ENCODE measurements around the gene SSBP3. TPM values are rescaled to one million over a fixed set of nuclear protein-coding genes. Genes with fewer than 3 reads are reported as not detected.
"Not testable (repeated sequence)": the region's sequence is repeated elsewhere in the genome, so short reads cannot be mapped to it uniquely, and the experiment has no call there.

The SSBP3 gene
- total RNA-seq = 10 to 100 TPM; 19.0 to 35.2 (median 33.4) TPM

DNA sequence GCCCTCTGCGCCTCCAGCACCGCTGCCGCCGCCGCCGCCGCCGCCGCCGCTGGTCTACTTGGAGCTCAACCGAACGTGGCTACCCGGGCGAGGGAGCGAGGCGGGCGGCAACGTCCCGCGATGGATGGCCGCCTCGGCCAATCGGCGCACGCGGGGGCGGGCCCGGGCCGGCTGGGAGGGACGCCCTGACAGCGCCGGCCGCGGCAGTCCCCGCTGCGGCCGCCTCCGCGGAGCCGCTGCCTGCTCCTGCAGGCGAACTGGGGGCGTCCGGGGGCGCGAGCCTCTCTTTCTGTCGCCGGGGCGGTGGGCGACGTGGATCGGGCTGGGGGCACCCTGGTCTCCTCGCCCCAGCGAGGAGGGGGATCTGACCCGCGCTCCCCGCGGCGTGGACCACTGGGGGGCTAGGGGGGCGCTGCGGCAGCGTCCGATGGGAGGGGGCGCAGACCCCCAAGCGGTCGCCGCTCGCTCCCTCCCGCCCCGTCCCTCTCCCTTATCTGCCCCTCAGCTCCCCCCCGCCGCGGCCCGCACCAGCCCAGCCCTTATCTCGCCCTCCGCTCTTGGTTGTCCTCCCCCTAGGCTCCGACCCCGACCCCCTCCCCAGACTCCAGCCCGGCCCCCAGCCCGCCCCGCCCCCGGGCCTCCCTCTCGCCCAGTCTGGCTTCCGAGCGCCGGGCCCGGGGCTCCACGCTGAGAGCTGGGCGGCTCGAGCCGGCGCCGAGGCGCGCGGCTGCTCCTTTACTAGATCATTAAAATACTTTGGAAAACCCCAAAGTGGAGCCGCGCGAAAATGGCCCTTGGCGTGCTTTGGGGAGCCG, at the start of gene SSBP3:
Gene SSBP3, minus strand, starts transcription at position 56 of the 815 bp plus-strand sequence.
- Histone ChIP-seq H3K4me1 (peaks cover 0 to 61% (median 8%) of the 10 kb centered on the region in 4 donors), H3K27me3 (no peaks in the 10 kb centered on the region), H3K4me3 (peak within 1 kb of the TSS; percentile 91 to 97 (median 96)), H3K9me3 (no peaks in the 10 kb centered on the region), H3K27ac (peak within 1 kb of the TSS; percentile 85 to 97 (median 96)), H3K36me3 (peaks cover 0 to 8% (median 0%) of the 10 kb centered on the region in 3 donors)
- TF ChIP-seq, protein P1, sequence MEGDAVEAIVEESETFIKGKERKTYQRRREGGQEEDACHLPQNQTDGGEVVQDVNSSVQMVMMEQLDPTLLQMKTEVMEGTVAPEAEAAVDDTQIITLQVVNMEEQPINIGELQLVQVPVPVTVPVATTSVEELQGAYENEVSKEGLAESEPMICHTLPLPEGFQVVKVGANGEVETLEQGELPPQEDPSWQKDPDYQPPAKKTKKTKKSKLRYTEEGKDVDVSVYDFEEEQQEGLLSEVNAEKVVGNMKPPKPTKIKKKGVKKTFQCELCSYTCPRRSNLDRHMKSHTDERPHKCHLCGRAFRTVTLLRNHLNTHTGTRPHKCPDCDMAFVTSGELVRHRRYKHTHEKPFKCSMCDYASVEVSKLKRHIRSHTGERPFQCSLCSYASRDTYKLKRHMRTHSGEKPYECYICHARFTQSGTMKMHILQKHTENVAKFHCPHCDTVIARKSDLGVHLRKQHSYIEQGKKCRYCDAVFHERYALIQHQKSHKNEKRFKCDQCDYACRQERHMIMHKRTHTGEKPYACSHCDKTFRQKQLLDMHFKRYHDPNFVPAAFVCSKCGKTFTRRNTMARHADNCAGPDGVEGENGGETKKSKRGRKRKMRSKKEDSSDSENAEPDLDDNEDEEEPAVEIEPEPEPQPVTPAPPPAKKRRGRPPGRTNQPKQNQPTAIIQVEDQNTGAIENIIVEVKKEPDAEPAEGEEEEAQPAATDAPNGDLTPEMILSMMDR (IDR thresholded peaks at IDR 0.05) = peak in 3 of 6 experiments; percentile 26 to 33 (median 26)
- TF ChIP-seq POLR2A (IDR thresholded peaks at IDR 0.05) = peak; percentile 62 to 92
- peak; percentile 86 to 97 (median 96) for DNase-seq

DNA sequence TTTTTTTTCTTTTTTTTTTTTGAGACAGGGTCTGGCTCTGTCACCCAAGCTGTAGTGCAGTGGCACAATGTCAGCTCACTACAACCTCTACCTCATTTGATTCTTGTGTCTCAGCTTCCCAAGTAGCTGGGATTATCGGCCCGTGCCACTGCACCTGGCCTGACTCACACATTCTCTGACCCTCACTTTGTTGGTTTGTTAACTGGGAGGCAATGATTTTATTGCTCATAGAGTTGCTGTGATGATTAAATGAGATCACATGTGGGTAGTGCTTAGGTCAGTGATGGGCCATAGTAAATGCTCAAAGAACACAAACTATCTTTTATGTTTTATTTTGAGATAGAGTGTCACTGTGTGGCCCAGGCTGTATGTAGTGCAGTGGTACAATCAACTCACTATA, 47.3 kb upstream of the SSBP3 start:
- no peaks in the 10 kb centered on the region for H3K4me1 ChIP-seq
- TF ChIP-seq, protein P1 (IDR thresholded peaks at IDR 0.05) = no peak
- no peak for TF ChIP-seq POLR2A (IDR thresholded peaks at IDR 0.05)
- no peak overlapping the region for H3K4me3 ChIP-seq
- H3K27me3 ChIP-seq = no peaks in the 10 kb centered on the region
- H3K36me3 ChIP-seq = no peaks in the 10 kb centered on the region
- H3K9me3 ChIP-seq = no peaks in the 10 kb centered on the region
- no peak overlapping the region for H3K27ac ChIP-seq
- DNase-seq = no peak

DNA sequence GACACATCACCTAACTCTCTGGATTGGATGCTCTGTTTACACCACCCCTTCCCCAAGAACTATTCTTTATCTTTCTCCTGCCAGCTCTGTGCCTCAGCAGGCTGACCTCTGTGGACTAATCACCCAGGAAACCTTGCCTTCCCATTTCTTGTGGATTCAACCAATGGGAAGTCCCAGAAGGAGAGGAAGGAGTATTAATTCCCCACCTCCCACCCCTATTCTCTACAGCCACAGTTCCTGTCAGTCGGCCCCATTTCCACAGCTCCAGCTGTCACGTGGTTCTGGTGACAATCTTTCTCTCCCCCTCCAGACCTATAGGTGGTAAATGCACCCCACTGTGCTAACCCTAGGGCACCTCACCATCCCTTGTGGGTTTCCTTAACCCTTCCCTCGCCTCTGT, 46.8 kb upstream of the SSBP3 start:
- H3K36me3 ChIP-seq = no peaks in the 10 kb centered on the region
- H3K9me3 ChIP-seq = no peaks in the 10 kb centered on the region
- no peak for DNase-seq
- TF ChIP-seq POLR2A (IDR thresholded peaks at IDR 0.05) = no peak
- TF ChIP-seq, protein P1 (IDR thresholded peaks at IDR 0.05) = no peak
- H3K4me1 ChIP-seq = no peaks in the 10 kb centered on the region
- no peak overlapping the region for H3K4me3 ChIP-seq
- no peaks in the 10 kb centered on the region for H3K27me3 ChIP-seq
- H3K27ac ChIP-seq = no peak overlapping the region

DNA sequence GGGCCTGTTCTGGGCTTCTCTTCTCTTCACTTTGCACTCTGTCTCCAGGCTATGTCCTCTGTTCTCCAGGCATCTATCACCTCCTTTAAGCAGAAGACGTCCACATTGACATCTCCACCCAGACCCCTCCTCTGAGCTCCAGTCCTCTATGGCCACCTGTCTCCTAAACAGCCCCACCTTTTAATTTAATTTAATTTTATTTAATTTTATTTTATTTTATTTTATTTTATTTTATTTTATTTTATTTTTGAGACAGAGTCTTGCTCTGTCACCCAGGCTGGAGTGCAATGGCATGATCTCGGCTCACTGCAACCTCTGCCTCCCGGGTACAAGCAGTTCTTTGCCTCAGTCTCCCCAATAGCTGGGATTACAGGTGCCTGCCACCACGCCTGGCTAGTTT, 43.2 kb upstream of the SSBP3 start:
- not testable (repeated sequence) for H3K4me3 ChIP-seq, H3K4me1 ChIP-seq, DNase-seq, H3K27me3 ChIP-seq, H3K9me3 ChIP-seq, H3K36me3 ChIP-seq, H3K27ac ChIP-seq

DNA sequence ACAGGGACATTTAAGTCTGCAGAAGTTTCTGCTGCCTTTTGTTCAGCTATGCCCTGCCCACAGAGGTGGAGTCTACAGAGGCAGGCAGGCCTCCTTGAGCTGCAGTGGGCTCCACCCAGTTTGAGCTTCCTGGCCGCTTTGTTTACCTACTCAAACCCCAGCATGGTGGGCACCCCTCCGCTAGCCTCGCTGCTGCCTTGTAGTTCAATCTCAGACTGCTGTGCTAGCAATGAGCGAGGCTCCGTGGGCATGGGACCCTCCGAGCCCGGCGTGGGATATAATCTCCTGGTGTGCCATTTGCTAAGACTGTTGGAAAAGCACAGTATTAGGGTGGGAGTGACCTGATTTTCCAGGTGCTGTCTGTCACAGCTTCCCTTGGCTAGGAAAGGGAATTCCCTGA, 42.6 kb upstream of the SSBP3 start:
- H3K4me3 ChIP-seq, H3K36me3 ChIP-seq, H3K27ac ChIP-seq, H3K9me3 ChIP-seq, H3K27me3 ChIP-seq, H3K4me1 ChIP-seq, DNase-seq: not testable (repeated sequence)

DNA sequence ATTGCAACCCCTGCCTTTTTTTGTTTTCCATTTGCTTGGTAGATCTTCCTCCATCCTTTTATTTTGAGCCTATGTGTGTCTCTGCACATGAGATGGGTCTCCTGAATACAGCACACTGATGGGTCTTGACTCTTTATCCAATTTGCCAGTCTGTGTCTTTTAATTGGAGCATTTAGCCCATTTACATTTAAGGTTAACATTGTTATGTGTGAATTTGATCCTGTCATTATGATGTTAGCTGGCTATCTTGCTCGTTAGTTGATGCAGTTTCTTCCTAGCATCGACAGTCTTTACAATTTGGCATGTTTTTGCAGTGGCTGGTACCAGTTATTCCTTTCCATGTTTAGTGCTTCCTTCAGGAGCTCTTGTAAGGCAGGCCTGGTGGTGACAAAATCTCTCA, 40.9 kb upstream of the SSBP3 start:
- H3K4me3 ChIP-seq, H3K9me3 ChIP-seq, H3K27ac ChIP-seq, H3K4me1 ChIP-seq, H3K27me3 ChIP-seq, DNase-seq, H3K36me3 ChIP-seq: not testable (repeated sequence)

DNA sequence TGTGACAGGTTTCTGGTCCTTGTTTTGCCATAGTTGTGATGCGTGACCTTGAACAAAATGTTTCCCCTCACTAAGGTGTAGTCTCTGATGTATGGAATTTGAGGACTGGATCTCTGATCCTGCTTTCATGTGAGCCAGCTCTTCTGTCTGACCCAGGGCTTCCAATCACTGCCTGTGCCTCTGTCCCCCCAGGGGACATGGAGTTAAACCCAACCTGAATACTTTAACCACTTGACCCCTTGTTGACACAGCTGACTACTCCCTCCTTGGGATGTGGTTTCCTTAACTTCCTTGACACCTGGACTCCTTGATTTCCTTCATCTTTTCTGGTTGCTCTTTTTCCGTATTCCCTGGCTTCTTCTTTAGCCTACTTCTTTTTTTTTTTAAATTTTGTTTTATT, 36.0 kb upstream of the SSBP3 start:
- no peak for DNase-seq
- no peaks in the 10 kb centered on the region for H3K27me3 ChIP-seq
- H3K4me1 ChIP-seq = no peaks in the 10 kb centered on the region
- no peaks in the 10 kb centered on the region for H3K9me3 ChIP-seq
- no peak overlapping the region for H3K4me3 ChIP-seq
- H3K36me3 ChIP-seq = no peaks in the 10 kb centered on the region
- no peak overlapping the region for H3K27ac ChIP-seq
- no peak for TF ChIP-seq POLR2A (IDR thresholded peaks at IDR 0.05)
- TF ChIP-seq, protein P1 (IDR thresholded peaks at IDR 0.05) = no peak
